Right lobe of liver (tissue), 4 donors: ENCODE measurements around the gene HYI.

Experiments used
- POLR2A ChIP-seq: fragments of 450-650 bp; IDR thresholded peaks from one replicate; pipeline ENCODE4 v1.6.1; 2017; ENCODE audit warnings: antibody characterized with exemption, mild to moderate bottlenecking
- TF ChIP-seq, protein P1 (sequence below), 4 donors: fragments of 200-600 bp in 3 of 4; fragments of 450-650 bp in 1 of 4; IDR thresholded peaks; one replicate each; pipeline versions ENCODE4 v1.5.1 to v1.8.0; 2016 to 2022; ENCODE audit warnings: antibody characterized with exemption in 4 of 4, mild to moderate bottlenecking in 2 of 4
- donor health status: DM: no; HTN: no; CAD: no.
- donor health status: DM: no; HTN: no; CAD: no.
- donor health status: DM: no; HTN: yes; CAD: no.

DNA sequence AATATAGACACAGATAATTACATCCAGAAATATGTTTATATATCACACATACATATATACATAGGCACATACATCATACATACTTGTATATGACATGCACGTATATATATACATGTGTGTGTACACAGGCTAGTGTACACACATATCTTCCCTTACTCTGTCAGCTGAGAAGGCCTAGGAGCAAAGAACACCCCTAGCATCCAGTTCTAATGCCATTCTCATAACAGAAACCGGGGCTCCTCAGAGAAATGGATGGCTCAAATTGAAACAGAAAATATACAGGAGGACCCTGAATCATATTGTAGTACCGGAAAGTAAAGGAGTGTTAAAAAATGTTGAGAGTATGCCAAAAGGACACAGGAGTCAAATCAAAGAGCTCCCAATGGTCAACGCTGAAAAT lies 19.7 kb upstream of the HYI start:
- no peak for TF ChIP-seq POLR2A
- TF ChIP-seq, protein P1, sequence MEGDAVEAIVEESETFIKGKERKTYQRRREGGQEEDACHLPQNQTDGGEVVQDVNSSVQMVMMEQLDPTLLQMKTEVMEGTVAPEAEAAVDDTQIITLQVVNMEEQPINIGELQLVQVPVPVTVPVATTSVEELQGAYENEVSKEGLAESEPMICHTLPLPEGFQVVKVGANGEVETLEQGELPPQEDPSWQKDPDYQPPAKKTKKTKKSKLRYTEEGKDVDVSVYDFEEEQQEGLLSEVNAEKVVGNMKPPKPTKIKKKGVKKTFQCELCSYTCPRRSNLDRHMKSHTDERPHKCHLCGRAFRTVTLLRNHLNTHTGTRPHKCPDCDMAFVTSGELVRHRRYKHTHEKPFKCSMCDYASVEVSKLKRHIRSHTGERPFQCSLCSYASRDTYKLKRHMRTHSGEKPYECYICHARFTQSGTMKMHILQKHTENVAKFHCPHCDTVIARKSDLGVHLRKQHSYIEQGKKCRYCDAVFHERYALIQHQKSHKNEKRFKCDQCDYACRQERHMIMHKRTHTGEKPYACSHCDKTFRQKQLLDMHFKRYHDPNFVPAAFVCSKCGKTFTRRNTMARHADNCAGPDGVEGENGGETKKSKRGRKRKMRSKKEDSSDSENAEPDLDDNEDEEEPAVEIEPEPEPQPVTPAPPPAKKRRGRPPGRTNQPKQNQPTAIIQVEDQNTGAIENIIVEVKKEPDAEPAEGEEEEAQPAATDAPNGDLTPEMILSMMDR (IDR thresholded peaks at IDR 0.05) = no peak
